Memory B cell (primary cell): ENCODE data around the gene UBR3.
"Not testable (repeated sequence)": the region's sequence is repeated elsewhere in the genome, so short reads cannot be mapped to it uniquely, and the experiment has no call there.

ENCODE experiments used
- ATAC-seq: fragments of 150-1000 bp; cut with Tn5 transposase; 2 replicates; pipeline ENCODE4 v1.10.0; 2021; ENCODE audit warnings: low read depth, mild to moderate bottlenecking, moderate library complexity
- DNase-seq, 2 donors: peaks; one replicate each; pipeline ENCODE4 v3.0.0; 2022; ENCODE audit warnings: low spot score in 2 of 2
- H3K27ac Mint-ChIP-seq: one replicate; pipeline ENCODE4 v1.8.0; 2022; ENCODE audit warnings: mild to moderate bottlenecking, moderate library complexity, mixed read lengths
- H3K27me3 Mint-ChIP-seq: one replicate; pipeline ENCODE4 v1.8.0; 2022; ENCODE audit warnings: mixed read lengths
- H3K36me3 Mint-ChIP-seq: one replicate; pipeline ENCODE4 v1.8.0; 2022; ENCODE audit warnings: mild to moderate bottlenecking, mixed read lengths
- H3K4me1 Mint-ChIP-seq: one replicate; pipeline ENCODE4 v1.8.0; 2022; ENCODE audit warnings: mixed read lengths
- H3K4me3 Mint-ChIP-seq: one replicate; pipeline ENCODE4 v1.8.0; 2022; ENCODE audit warnings: mild to moderate bottlenecking, moderate library complexity, mixed read lengths
- H3K9me3 Mint-ChIP-seq: one replicate; pipeline ENCODE4 v1.8.0; 2022; ENCODE audit warnings: mixed read lengths

The UBR3 gene

GRCh38 chr2:169838743-169839489 lies 11.7 kb downstream of the UBR3 start:
- Mint-ChIP-seq H3K4me1 (peaks cover 24% of the 10 kb centered on the region), H3K27me3 (no peaks in the 10 kb centered on the region), H3K36me3 (peaks cover 5% of the 10 kb centered on the region), H3K27ac (peak overlapping the region; percentile 0), H3K9me3 (no peaks in the 10 kb centered on the region), H3K4me3 (no peak overlapping the region)
- no peak for ATAC-seq
- no peak for DNase-seq

GRCh38 chr2:169839954-169840746 lies 12.9 kb downstream of the UBR3 start:
- no peaks in the 10 kb centered on the region for H3K27me3 Mint-ChIP-seq
- peaks cover 22% of the 10 kb centered on the region for H3K4me1 Mint-ChIP-seq
- H3K9me3 Mint-ChIP-seq: no peaks in the 10 kb centered on the region
- DNase-seq (no peak), ATAC-seq (no peak)
- H3K4me3 Mint-ChIP-seq: no peak overlapping the region
- H3K27ac Mint-ChIP-seq: peak overlapping the region; percentile 1
- H3K36me3 Mint-ChIP-seq: peaks cover 5% of the 10 kb centered on the region

- H3K27ac Mint-ChIP-seq: peak overlapping the region; percentile 1
- H3K36me3 Mint-ChIP-seq: peaks cover 7% of the 10 kb centered on the region
- no peaks in the 10 kb centered on the region for H3K27me3 Mint-ChIP-seq
- H3K4me3 Mint-ChIP-seq: no peak overlapping the region
- peaks cover 22% of the 10 kb centered on the region for H3K4me1 Mint-ChIP-seq
- H3K9me3 Mint-ChIP-seq: no peaks in the 10 kb centered on the region
- ATAC-seq (no peak), DNase-seq (no peak)
Measured at GRCh38 chr2:169840747-169841142, 13.5 kb downstream of the UBR3 start.

GRCh38 chr2:169841625-169842024 lies 14.4 kb downstream of the UBR3 start:
- DNase-seq, H3K9me3 Mint-ChIP-seq, H3K27ac Mint-ChIP-seq, ATAC-seq, H3K27me3 Mint-ChIP-seq, H3K4me3 Mint-ChIP-seq: not testable (repeated sequence)
- peaks cover 11% of the 10 kb centered on the region for H3K36me3 Mint-ChIP-seq
- peaks cover 26% of the 10 kb centered on the region for H3K4me1 Mint-ChIP-seq

GRCh38 chr2:169845016-169845415 lies 17.8 kb downstream of the UBR3 start:
- peaks cover 18% of the 10 kb centered on the region for H3K36me3 Mint-ChIP-seq
- ATAC-seq: no peak
- H3K27ac Mint-ChIP-seq: no peak overlapping the region
- H3K4me1 Mint-ChIP-seq: peaks cover 21% of the 10 kb centered on the region
- H3K9me3 Mint-ChIP-seq: no peaks in the 10 kb centered on the region
- no peak for DNase-seq
- H3K4me3 Mint-ChIP-seq: no peak overlapping the region
- H3K27me3 Mint-ChIP-seq: no peaks in the 10 kb centered on the region

GRCh38 chr2:169848959-169849693 lies 21.9 kb downstream of the UBR3 start:
- Mint-ChIP-seq H3K4me1 (peaks cover 28% of the 10 kb centered on the region), H3K36me3 (peaks cover 14% of the 10 kb centered on the region)
- H3K27ac Mint-ChIP-seq, DNase-seq, H3K9me3 Mint-ChIP-seq, ATAC-seq, H3K4me3 Mint-ChIP-seq, H3K27me3 Mint-ChIP-seq: not testable (repeated sequence)

GRCh38 chr2:169849710-169850109 lies 22.5 kb downstream of the UBR3 start:
- no peak overlapping the region for H3K27ac Mint-ChIP-seq
- no peak overlapping the region for H3K4me3 Mint-ChIP-seq
- peaks cover 28% of the 10 kb centered on the region for H3K4me1 Mint-ChIP-seq
- ATAC-seq (no peak), DNase-seq (no peak)
- H3K36me3 Mint-ChIP-seq: peaks cover 14% of the 10 kb centered on the region
- H3K9me3 Mint-ChIP-seq: no peaks in the 10 kb centered on the region
- no peaks in the 10 kb centered on the region for H3K27me3 Mint-ChIP-seq

- peak overlapping the region; percentile 61 for H3K4me3 Mint-ChIP-seq
- peak; percentile 31 for ATAC-seq
- no peaks in the 10 kb centered on the region for H3K9me3 Mint-ChIP-seq
- no peaks in the 10 kb centered on the region for H3K27me3 Mint-ChIP-seq
- no peak for DNase-seq
- H3K36me3 Mint-ChIP-seq: peaks cover 7% of the 10 kb centered on the region
- peaks cover 17% of the 10 kb centered on the region for H3K4me1 Mint-ChIP-seq
- peak overlapping the region; percentile 24 for H3K27ac Mint-ChIP-seq
Measured at GRCh38 chr2:169853041-169853668, 25.9 kb downstream of the UBR3 start.

GRCh38 chr2:169855281-169856258 lies 28.3 kb downstream of the UBR3 start:
- H3K27ac Mint-ChIP-seq, ATAC-seq, DNase-seq, H3K36me3 Mint-ChIP-seq, H3K4me3 Mint-ChIP-seq, H3K27me3 Mint-ChIP-seq, H3K9me3 Mint-ChIP-seq: not testable (repeated sequence)
- peaks cover 16% of the 10 kb centered on the region for H3K4me1 Mint-ChIP-seq

GRCh38 chr2:169859423-169859822 lies 32.2 kb downstream of the UBR3 start:
- peaks cover 7% of the 10 kb centered on the region for H3K4me1 Mint-ChIP-seq
- no peaks in the 10 kb centered on the region for H3K27me3 Mint-ChIP-seq
- H3K27ac Mint-ChIP-seq: no peak overlapping the region
- DNase-seq (no peak), ATAC-seq (no peak)
- H3K36me3 Mint-ChIP-seq: peaks cover 12% of the 10 kb centered on the region
- no peaks in the 10 kb centered on the region for H3K9me3 Mint-ChIP-seq
- no peak overlapping the region for H3K4me3 Mint-ChIP-seq

- peaks cover 7% of the 10 kb centered on the region for H3K4me1 Mint-ChIP-seq
- H3K9me3 Mint-ChIP-seq: no peaks in the 10 kb centered on the region
Measured at GRCh38 chr2:169860149-169860548, 32.9 kb downstream of the UBR3 start.

GRCh38 chr2:169862816-169863215 lies 35.6 kb downstream of the UBR3 start:
- Mint-ChIP-seq H3K36me3 (peaks cover 14% of the 10 kb centered on the region), H3K27me3 (no peaks in the 10 kb centered on the region), H3K4me3 (no peak overlapping the region), H3K9me3 (no peaks in the 10 kb centered on the region), H3K27ac (no peak overlapping the region), H3K4me1 (peaks cover 9% of the 10 kb centered on the region)
- ATAC-seq (no peak), DNase-seq (no peak)

More at GRCh38 chr2:169860149-169860548, 32.9 kb downstream of the UBR3 start:
- no peak for DNase-seq
- Mint-ChIP-seq H3K27me3 (no peaks in the 10 kb centered on the region), H3K27ac (no peak overlapping the region), H3K36me3 (peaks cover 12% of the 10 kb centered on the region), H3K4me3 (no peak overlapping the region)
- no peak for ATAC-seq

GRCh38 chr2:169865492-169865891 lies 38.2 kb downstream of the UBR3 start:
- DNase-seq (no peak), ATAC-seq (no peak)
- H3K4me3 Mint-ChIP-seq: no peak overlapping the region
- H3K9me3 Mint-ChIP-seq: no peaks in the 10 kb centered on the region
- no peaks in the 10 kb centered on the region for H3K27me3 Mint-ChIP-seq
- peaks cover 13% of the 10 kb centered on the region for H3K36me3 Mint-ChIP-seq
- no peak overlapping the region for H3K27ac Mint-ChIP-seq
- peaks cover 10% of the 10 kb centered on the region for H3K4me1 Mint-ChIP-seq
